GM23338 (cell line): Measurements from ENCODE around the gene RXFP3. TPM values are rescaled to one million over a fixed set of nuclear protein-coding genes. Genes with fewer than 3 reads are reported as not detected.

Experiments
- ATAC-seq: fragments of 200-7000 bp; cut with Tn5 transposase; 3 replicates; pipeline ENCODE4 v1.9.1; 2020
- DNase-seq: peaks from one replicate; pipeline ENCODE4 v3.0.0-alpha.2; 2015; ENCODE audit warnings: low spot score
- H2AFZ ChIP-seq: fragments of 200-600 bp; sonication (generic); 2 replicates; pipeline ENCODE4 v1.8.0; 2016; ENCODE audit warnings: antibody characterized with exemption, mild to moderate bottlenecking, moderate library complexity
- H3F3A ChIP-seq: fragments of 200-600 bp; sonication (generic); replicated peaks from 2 replicates; pipeline ENCODE4 v1.8.0; 2017; ENCODE audit warnings: antibody characterized with exemption, mixed run types, low read depth
- H3K27ac ChIP-seq: fragments of 200-600 bp; sonication (generic); 2 replicates; pipeline ENCODE4 v1.6.1; 2016; ENCODE audit warnings: low read depth
- H3K27me3 ChIP-seq: fragments of 200-600 bp; sonication (generic); 2 replicates; pipeline ENCODE4 v1.8.0; 2016; ENCODE audit warnings: mild to moderate bottlenecking, mixed run types, moderate library complexity; ENCODE audit not compliant: insufficient read depth
- H3K36me3 ChIP-seq: fragments of 200-600 bp; sonication (generic); 2 replicates; pipeline ENCODE4 v1.8.0; 2016; ENCODE audit warnings: mild to moderate bottlenecking; ENCODE audit not compliant: insufficient read depth
- H3K4me1 ChIP-seq: fragments of 200-600 bp; sonication (generic); 2 replicates; pipeline ENCODE4 v1.8.0; 2016; ENCODE audit warnings: mild to moderate bottlenecking, moderate library complexity; ENCODE audit not compliant: insufficient read depth
- H3K4me2 ChIP-seq: fragments of 200-600 bp; sonication (generic); 2 replicates; pipeline ENCODE4 v1.7.1; 2017; ENCODE audit warnings: mixed run types
- H3K4me3 ChIP-seq: fragments of 200-600 bp; sonication (generic); 2 replicates; pipeline ENCODE4 v1.6.1; 2016; ENCODE audit warnings: mixed run types
- H3K79me2 ChIP-seq: fragments of 200-600 bp; sonication (generic); replicated peaks from 2 replicates; pipeline ENCODE4 v1.8.0; 2017; ENCODE audit warnings: mild to moderate bottlenecking; ENCODE audit not compliant: insufficient read depth
- H3K9me2 ChIP-seq: fragments of 200-600 bp; sonication (generic); 2 replicates; pipeline ENCODE4 v1.8.0; 2017; ENCODE audit not compliant: insufficient read depth
- H4K20me1 ChIP-seq: fragments of 200-600 bp; sonication (generic); replicated peaks from 2 replicates; pipeline ENCODE4 v1.8.0; 2017; ENCODE audit warnings: mild to moderate bottlenecking; ENCODE audit not compliant: insufficient read depth
- H3K27ac Mint-ChIP-seq: 2 replicates; pipeline ENCODE4 v1.8.0; 2020; ENCODE audit warnings: inconsistent platforms, mild to moderate bottlenecking, moderate library complexity, mixed read lengths
- H3K27me3 Mint-ChIP-seq: 3 replicates; pipeline ENCODE4 v1.8.0; 2022; ENCODE audit warnings: low read depth, mild to moderate bottlenecking, moderate library complexity, mixed read lengths, inconsistent platforms; ENCODE audit not compliant: insufficient read depth, poor library complexity
- H3K36me3 Mint-ChIP-seq: 3 replicates; pipeline ENCODE4 v1.8.0; 2021; ENCODE audit warnings: low read depth, mild to moderate bottlenecking, inconsistent platforms, moderate library complexity, mixed read lengths
- H3K4me1 Mint-ChIP-seq: 3 replicates; pipeline ENCODE4 v1.8.0; 2020; ENCODE audit warnings: mild to moderate bottlenecking, inconsistent platforms, mixed read lengths
- H3K4me3 Mint-ChIP-seq: 3 replicates; pipeline ENCODE4 v1.8.0; 2021; ENCODE audit warnings: moderate library complexity, mild to moderate bottlenecking, inconsistent platforms, mixed read lengths
- H3K9me3 Mint-ChIP-seq: 3 replicates; pipeline ENCODE4 v1.8.0; 2020; ENCODE audit warnings: moderate library complexity, mild to moderate bottlenecking, inconsistent platforms, mixed read lengths
- CREB1 ChIP-seq: fragments of 250-450 bp; sonication (Bioruptor Pico); IDR thresholded peaks from 2 replicates; pipeline ENCODE4 v1.5.0; 2020; ENCODE audit warnings: low read depth, mild to moderate bottlenecking, moderate library complexity
- CTCF ChIP-seq, 2 experiments: fragments of 200-600 bp in 1 of 2; sonication (generic) in 1 of 2; conservative IDR thresholded peaks; 2 replicates each; pipeline versions ENCODE4 v1.5.1 to v1.6.1; 2016 to 2017; ENCODE audit warnings: antibody characterized with exemption in 2 of 2, low read depth in 2 of 2, mild to moderate bottlenecking in 2 of 2, moderate library complexity in 1 of 2
- ETS1 ChIP-seq: IDR thresholded peaks from 2 replicates; pipeline ENCODE4 v1.6.1; 2016; ENCODE audit warnings: antibody characterized with exemption
- EZH2 ChIP-seq: fragments of 200-600 bp; sonication (generic); IDR thresholded peaks from one replicate; pipeline ENCODE4 v1.8.0; 2017; ENCODE audit warnings: antibody characterized with exemption, mild to moderate bottlenecking, low read depth; ENCODE audit not compliant: unreplicated experiment
- EZH2phosphoT487 ChIP-seq: fragments of 200-600 bp; sonication (generic); IDR thresholded peaks from one replicate; pipeline ENCODE4 v1.8.1; 2018; ENCODE audit warnings: antibody characterized with exemption; ENCODE audit not compliant: unreplicated experiment
- JUNB ChIP-seq: IDR thresholded peaks from one replicate; pipeline ENCODE4 v1.6.1; 2016; ENCODE audit warnings: antibody characterized with exemption; ENCODE audit not compliant: unreplicated experiment
- NANOG ChIP-seq: IDR thresholded peaks from 2 replicates; pipeline ENCODE4 v1.6.1; 2016; ENCODE audit warnings: antibody characterized with exemption, borderline replicate concordance
- REST ChIP-seq: IDR thresholded peaks from one replicate; pipeline ENCODE4 v1.6.1; 2018; ENCODE audit warnings: antibody characterized with exemption; ENCODE audit not compliant: unreplicated experiment
- STAT1 ChIP-seq: IDR thresholded peaks from one replicate; pipeline ENCODE4 v1.6.1; 2016; ENCODE audit warnings: antibody characterized with exemption; ENCODE audit not compliant: unreplicated experiment
- ZNF331 ChIP-seq: fragments of 250-450 bp; sonication (Bioruptor Pico); IDR thresholded peaks from 2 replicates; pipeline ENCODE4 v1.5.0; 2020; ENCODE audit warnings: low read depth, mild to moderate bottlenecking, moderate library complexity
- polyA plus RNA-seq: library from polyadenylated mRNA; unstranded; fragments of >200 nt; fragmentation: Nextera tagmentation; extraction: Ambion mirVana; gene quantifications from 2 replicates; pipeline ENCODE4 v1.2.1, GENCODE V29; 2016
- total RNA-seq: library from RNA; depleted of rRNA; stranded (reverse); fragments of >200 nt; shearing (Covaris generic); gene quantifications from 2 replicates; pipeline ENCODE4 v1.2.3, GENCODE V29; 2014

Gene RXFP3
- total and polyA plus RNA-seq, 2 experiments from 2014 or later = not detected

GRCh38 chr5:33938881-33939280 lies 2.7 kb downstream of the RXFP3 start (continued):
- no peak for TF ChIP-seq REST
- no peak for TF ChIP-seq EZH2phosphoT487
- no peak for TF ChIP-seq ZNF331 (CRISPR knock-in tag)
- TF ChIP-seq NANOG = no peak
- no peak for TF ChIP-seq CTCF (conservative IDR thresholded peaks at IDR 0.05; ENCODE audit: low read depth in 2 of 2)
- no peak for TF ChIP-seq EZH2
- TF ChIP-seq CREB1 = no peak
- no peak for TF ChIP-seq ETS1
- no peak for TF ChIP-seq STAT1
- no peak for TF ChIP-seq JUNB

GRCh38 chr5:33939556-33940262 lies 3.5 kb downstream of the RXFP3 start:
- DNase-seq (no peak), ATAC-seq (no peak)
- H4K20me1 ChIP-seq = no peaks in the 10 kb centered on the region
- H3F3A ChIP-seq = no peaks in the 10 kb centered on the region
- Mint-ChIP-seq H3K4me1 (peaks cover 20% of the 10 kb centered on the region), H3K36me3 (no peaks in the 10 kb centered on the region), H3K27me3 (peaks cover 22% of the 10 kb centered on the region), H3K9me3 (no peaks in the 10 kb centered on the region), H3K4me3 (no peak overlapping the region), H3K27ac (no peak overlapping the region)
- TF ChIP-seq EZH2phosphoT487 = no peak
- no peak overlapping the region for H3K4me3 ChIP-seq
- no peaks in the 10 kb centered on the region for H3K4me1 ChIP-seq
- H3K27ac ChIP-seq = no peak overlapping the region
- no peak overlapping the region for H2AFZ ChIP-seq
- no peaks in the 10 kb centered on the region for H3K9me2 ChIP-seq
- no peak overlapping the region for H3K4me2 ChIP-seq
- H3K27me3 ChIP-seq = peaks cover 15% of the 10 kb centered on the region
- H3K79me2 ChIP-seq = no peaks in the 10 kb centered on the region
- no peaks in the 10 kb centered on the region for H3K36me3 ChIP-seq
